ENCODE measurements around the gene RNF150. TPM values are rescaled to one million over a fixed set of nuclear protein-coding genes. Genes with fewer than 3 reads are reported as not detected.

The RNF150 gene
- total and polyA plus RNA-seq, 2 of the 4 experiments (the other 2 are of a cell fraction): 6.2 to 18.1 TPM

DNA sequence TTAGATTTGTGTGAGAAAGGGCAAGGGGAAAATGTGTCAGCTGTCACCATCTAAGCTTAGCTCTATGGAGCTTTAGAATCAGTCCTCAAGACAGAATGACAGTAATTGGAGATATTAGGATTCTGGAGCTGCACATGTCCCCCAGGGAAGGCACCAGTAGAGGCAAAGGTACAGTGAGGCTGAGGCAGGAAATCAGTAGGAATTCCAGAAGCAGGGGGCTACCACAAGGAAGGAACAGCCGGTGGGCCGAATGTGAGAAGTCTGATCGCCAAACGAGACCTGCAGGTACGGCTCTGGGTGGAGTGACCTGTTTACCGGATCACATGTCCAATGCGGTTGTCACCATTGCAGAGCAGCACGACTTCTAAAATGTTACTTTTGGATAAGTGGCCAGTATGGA, 52.6 kb downstream of the RNF150 start:
- POLR2A ChIA-PET (ENCODE audit: unreplicated experiment): no interaction called here
- Histone ChIP-seq H2AFZ (replicated peaks; ENCODE audit: low read length, poor library complexity) (no peak overlapping the region), H2BK120ac (ENCODE audit: low read depth, low read length) (no peak overlapping the region), H3K23ac (ENCODE audit: low read depth, low read length) (no peak overlapping the region), H3K9ac (ENCODE audit: low read depth, low read length) (no peak overlapping the region), H4K5ac (ENCODE audit: low read depth, low read length) (no peak overlapping the region), H4K91ac (ENCODE audit: insufficient read depth, low read depth, low read length) (no peak overlapping the region), H4K20me1 (ENCODE audit: insufficient read depth, low read length) (no peaks in the 10 kb centered on the region), H3K9me3 (ENCODE audit: control insufficient read depth, insufficient read depth, low read length) (no peaks in the 10 kb centered on the region), H3K4me1 (ENCODE audit: control insufficient read depth, insufficient read depth, low read length) (peaks cover 1% of the 10 kb centered on the region; the same call in 1 of the 2 replicates), H3K14ac (replicated peaks; ENCODE audit: low read depth, low read length) (no peak overlapping the region), H3K79me1 (ENCODE audit: low read depth in 1 of 2, low read length in 2 of 2) (no peaks in the 10 kb centered on the region; a peak in 1 of 4 replicates), H4K8ac (ENCODE audit: low read depth in 2 of 2, low read length in 2 of 2) (no peak overlapping the region), H3K56ac (ENCODE audit: extremely low read depth, insufficient read depth, low read length) (no peak overlapping the region), H3K27ac (ENCODE audit: insufficient read depth, low read length) (no peak overlapping the region), H3K4me2 (ENCODE audit: low read depth, low read length) (no peak overlapping the region), H2BK5ac (ENCODE audit: low read depth, low read length, poor library complexity, severe bottlenecking) (no peak overlapping the region), H2AK5ac (ENCODE audit: low read depth, low read length) (no peak overlapping the region), H3K4ac (ENCODE audit: low read depth, low read length) (no peak overlapping the region), H3K4me3 (ENCODE audit: insufficient read depth, low read depth, low read length) (no peak overlapping the region), H3K9me1 (ENCODE audit: insufficient read depth, low read length) (no peaks in the 10 kb centered on the region), H3K36me3 (ENCODE audit: control insufficient read depth, insufficient read depth, low read length) (no peaks in the 10 kb centered on the region), H3K27me3 (ENCODE audit: control insufficient read depth, insufficient read depth, low read length) (no peaks in the 10 kb centered on the region), H2BK20ac (ENCODE audit: low read depth, low read length) (no peak overlapping the region), H3K18ac (ENCODE audit: low read depth, low read length) (no peak overlapping the region), H2BK15ac (ENCODE audit: low read depth, low read length) (no peak overlapping the region), H2AK9ac (replicated peaks; ENCODE audit: low read depth, low read length, poor library complexity) (no peak overlapping the region)
- DNase-seq (no peak), ATAC-seq (ENCODE audit: low read depth) (no peak)
- CTCF ChIA-PET: no interaction called here
- WGBS, 2 experiments (ENCODE audit: extremely low coverage in 2 of 2, insufficient read length in 1 of 2): 92% methylated on average over 3 of the region's 8 CpGs; no CpG with 5 or more reads in 1 of the 2 experiments
- intact Hi-C loops (cut with micrococcal nuclease) (no loop called here), dilution Hi-C loops (cut with HindIII; ENCODE audit: low sequenced_read_pairs, unreplicated experiment) (no loop called here), in situ Hi-C loops (cut with MboI; ENCODE audit: low sequenced_read_pairs) (no loop called here)
- TF ChIP-seq CTCF (conservative IDR thresholded peaks at IDR 0.05; ENCODE audit: low read depth, low read length): no peak
- no peak for TF ChIP-seq POLR2A (IDR thresholded peaks at IDR 0.05; ENCODE audit: low read depth, low read length)
- TF ChIP-seq, protein P1, sequence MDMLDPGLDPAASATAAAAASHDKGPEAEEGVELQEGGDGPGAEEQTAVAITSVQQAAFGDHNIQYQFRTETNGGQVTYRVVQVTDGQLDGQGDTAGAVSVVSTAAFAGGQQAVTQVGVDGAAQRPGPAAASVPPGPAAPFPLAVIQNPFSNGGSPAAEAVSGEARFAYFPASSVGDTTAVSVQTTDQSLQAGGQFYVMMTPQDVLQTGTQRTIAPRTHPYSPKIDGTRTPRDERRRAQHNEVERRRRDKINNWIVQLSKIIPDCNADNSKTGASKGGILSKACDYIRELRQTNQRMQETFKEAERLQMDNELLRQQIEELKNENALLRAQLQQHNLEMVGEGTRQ (IDR thresholded peaks at IDR 0.05; ENCODE audit: low read depth, low read length): no peak
- TF ChIP-seq NFE2L2 (IDR thresholded peaks at IDR 0.05; ENCODE audit: low read depth, low read length): no peak
- TF ChIP-seq CEBPB (IDR thresholded peaks at IDR 0.05; ENCODE audit: low read depth, low read length): no peak
- no peak for TF ChIP-seq BHLHE40 (IDR thresholded peaks at IDR 0.05; ENCODE audit: low read depth, low read length)
- no peak for TF ChIP-seq MXI1 (IDR thresholded peaks at IDR 0.05; ENCODE audit: borderline replicate concordance, low read depth, low read length)
- no peak for TF ChIP-seq RFX5 (IDR thresholded peaks at IDR 0.05; ENCODE audit: low read depth, low read length)
- BruUV-seq (replicated peaks): no TSS peak
